Kidney capillary endothelial cell (primary cell): ENCODE data around the gene RPRD1B.
"Not testable (repeated sequence)": the region's sequence is repeated elsewhere in the genome, so short reads cannot be mapped to it uniquely, and the experiment has no call there.

Source experiments
- DNase-seq: peaks from one replicate; pipeline ENCODE4 v3.0.0-alpha.2; 2018; ENCODE audit warnings: low spot score

Gene RPRD1B

DNA sequence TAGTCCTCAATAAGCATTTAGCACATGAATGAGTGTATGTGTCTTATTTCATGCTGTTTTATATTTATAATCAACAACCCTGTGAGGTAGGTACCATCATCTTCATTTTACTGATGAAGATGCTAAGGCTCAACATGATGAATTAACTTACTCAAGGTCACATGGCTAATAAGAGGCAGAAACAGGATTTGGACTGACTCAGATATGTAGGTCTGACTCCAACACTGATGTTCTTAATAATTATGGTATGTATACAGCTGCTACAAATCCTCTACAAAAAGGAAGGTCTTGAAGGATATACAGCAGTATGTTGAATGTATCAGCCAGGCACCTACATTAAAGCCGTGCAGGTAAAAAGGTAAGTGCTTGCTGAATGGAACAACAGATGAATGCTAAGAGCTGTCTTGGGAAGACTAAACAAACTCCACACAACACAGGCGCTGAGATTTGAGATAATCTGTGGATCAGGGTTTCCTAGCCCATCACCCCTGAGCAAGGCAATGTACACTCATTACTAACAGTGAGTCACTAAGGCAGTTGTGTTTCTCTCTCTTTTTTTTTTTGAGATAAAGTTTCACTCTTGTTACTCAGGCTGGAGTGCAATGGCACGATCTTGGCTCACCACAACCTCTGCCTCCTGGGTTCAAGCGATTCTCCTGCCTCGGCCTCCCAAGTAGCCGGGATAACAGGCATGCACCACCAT lies 32.2 kb upstream of the RPRD1B start:
- peak; percentile 68 for DNase-seq

DNA sequence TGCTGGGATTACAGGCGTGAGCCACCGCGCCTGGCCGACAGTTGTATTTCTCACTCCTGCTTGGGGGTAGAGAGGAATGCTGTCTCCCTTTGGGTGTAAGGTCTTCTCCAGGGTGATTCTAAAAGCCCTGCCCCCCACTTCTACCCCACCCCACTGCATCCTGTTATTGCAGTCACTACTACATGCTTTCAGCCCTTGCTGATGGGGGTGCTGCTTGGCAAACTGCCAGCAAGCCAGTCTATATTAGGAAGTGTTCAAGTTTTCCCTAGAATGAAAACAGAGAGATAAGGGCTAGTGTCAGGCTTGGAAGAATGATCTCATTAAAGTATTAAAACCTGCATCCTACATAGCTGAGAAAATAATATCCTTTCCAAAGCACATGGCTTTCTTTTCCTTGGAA lies 31.6 kb upstream of the RPRD1B start:
- no peak for DNase-seq

DNA sequence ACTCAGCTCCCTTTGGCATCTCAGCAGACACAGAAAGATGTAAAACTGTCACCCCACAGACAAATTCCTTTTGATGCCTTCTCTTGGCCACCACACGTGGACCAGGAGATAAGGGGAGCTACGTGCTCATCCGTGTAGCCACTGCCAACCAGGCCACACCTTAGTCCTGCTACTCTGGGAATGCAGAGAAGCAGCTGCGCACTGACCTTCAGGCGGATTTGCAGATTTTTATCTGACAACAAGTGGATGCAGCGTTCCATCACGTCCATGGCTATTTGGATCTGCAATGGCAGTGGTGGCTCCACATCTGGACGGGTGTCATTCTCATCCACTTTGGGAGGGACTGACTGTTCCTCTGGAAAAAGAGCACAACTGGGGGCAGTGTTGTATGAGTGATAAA lies 31.1 kb upstream of the RPRD1B start:
- no peak for DNase-seq

DNA sequence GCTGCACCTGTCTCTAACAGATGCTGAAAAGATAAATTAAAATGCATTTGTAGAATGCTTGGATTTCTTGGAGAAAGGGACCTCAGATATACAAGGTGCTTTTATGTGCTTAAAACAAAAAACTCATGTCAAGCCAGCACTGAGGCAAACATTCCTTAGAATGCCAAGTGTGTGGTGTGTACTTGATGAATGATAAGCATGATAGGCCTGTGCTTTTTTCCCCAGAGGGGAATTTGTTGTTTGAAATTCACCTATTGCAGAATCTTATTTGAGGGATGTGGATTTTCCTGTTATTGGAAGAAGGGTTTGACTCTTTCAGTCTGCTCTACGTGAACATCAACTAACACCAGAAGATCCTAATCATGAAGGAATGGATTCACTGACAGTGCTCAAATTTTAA lies 29.1 kb upstream of the RPRD1B start:
- DNase-seq, result no peak

DNA sequence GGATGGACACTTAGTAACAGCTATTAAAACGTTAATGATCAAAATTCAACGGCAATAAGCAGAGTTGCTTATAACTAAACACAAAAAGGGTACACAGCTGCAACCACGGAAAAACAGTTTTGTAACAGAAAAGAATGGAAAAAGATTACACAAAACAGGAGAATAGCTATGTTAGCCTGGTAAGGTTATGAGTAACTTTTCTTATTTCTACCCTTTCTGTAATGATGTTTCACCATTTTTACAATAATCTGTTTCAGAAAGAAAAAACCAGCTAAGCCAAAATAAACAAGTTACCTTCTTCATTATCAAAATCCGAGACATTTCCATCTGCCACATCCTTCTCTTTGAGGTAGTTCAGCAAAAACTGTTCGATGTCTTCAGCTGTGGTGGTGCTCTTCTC lies 27.6 kb upstream of the RPRD1B start:
- DNase-seq, result no peak

DNA sequence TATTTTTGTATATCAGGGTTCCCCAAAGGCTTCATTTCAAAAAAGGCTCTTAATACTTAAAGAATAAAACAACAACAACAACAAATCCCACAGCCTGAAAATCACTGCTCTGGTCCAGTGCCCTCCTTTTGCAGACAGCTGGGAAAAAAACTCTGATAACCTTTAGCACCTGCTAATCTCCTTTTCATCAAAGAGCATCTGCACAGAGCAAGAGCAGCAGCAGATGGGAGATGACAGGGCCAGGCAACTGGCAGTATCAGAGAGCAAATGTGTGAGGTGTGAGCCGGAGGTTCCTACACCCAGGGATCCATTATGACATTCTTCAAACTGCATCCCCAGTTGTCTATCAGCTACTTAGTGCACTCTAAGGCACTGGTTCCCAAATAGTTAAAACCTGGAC lies 26.0 kb upstream of the RPRD1B start:
- no peak for DNase-seq

DNA sequence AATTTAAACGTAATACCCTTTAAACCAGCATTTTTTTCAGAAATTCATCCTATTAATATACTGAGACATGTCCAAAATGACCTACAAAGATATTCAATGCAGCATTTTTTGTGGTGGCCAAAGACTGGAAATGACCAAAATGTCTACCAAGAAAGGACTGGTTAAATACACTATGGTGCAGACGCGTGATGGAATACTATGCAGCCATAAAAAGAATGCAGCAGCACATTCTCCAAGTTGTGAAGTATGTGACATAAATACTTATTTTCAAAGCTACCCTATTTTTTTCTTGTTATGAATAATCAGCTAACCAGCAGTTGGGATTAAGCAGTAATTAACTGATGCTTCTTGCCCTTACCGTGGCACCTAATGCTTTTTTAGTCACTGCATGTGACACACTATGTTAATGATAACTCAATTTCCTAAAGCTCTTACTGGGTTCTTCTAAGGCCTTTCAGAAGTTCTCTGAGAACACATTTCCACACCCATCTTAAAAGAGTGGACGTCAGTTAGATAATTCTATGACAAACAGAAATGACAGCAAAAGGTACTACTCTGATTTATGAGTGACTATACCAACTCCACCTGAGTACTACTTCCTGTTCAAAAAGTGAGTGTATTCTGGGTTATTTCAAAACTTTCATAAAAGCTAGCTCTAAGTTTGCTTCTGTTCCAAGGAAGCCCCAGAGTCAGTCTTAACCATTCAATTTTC lies 25.2 kb upstream of the RPRD1B start:
- DNase-seq, result no peak

DNA sequence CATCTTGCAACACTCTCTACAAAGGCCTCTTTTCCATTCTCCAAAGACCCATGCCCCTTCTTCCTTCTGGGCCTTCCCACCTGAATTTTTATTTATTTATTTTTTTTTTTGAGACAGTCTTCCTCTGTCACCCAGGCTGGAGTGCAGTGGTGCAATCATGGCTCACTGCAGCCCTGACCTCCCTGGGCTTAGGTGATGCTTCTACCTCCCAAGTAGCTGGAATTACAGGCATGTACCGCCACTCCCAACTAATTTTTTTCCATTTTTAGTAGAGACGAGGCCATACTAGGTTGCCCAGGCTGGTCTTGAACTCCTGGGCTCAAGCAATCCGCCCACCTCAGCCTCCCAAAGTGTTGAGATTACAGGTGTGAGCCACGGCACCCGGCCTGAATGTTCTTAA lies 24.1 kb upstream of the RPRD1B start:
- not testable (repeated sequence) for DNase-seq

DNA sequence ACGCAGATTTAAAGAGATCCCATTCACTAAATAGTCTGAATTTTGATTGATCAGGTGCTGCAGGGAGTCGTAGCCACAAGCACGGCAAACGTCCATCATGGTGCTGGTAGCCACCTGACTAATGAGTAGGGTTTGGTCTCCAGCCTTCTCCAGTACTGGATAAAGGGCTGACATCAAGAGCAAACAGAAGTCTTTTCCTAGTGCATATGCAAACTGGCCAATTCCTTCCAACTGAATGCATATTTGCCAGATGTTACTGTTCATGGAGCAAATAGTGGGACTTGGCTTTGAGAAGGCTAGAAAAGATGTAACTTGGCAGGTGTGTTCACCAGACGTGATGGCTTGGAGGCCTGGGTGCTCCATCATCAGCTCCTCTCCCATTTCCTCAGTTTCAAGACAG lies 21.9 kb upstream of the RPRD1B start:
- no peak for DNase-seq

DNA sequence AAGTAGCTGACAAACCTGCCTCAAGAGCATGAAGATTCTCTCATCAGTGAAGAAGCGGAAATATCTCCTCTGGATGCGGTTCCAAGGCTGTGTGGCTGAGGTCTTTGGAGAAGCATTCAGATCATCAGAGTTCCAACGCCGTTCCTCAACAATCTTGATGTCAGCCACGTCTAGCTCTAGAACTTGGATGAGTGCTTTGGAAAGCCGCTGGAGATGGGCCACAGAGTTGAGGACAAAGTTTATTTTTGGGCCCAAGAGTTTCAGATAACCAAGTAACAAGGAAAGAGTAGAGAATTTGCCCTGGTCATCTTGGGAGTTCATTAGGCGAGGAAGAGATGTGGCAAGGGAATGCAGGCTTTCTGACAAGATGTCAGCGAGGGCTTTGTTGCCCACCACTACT lies 21.2 kb upstream of the RPRD1B start:
- DNase-seq, result no peak

DNA sequence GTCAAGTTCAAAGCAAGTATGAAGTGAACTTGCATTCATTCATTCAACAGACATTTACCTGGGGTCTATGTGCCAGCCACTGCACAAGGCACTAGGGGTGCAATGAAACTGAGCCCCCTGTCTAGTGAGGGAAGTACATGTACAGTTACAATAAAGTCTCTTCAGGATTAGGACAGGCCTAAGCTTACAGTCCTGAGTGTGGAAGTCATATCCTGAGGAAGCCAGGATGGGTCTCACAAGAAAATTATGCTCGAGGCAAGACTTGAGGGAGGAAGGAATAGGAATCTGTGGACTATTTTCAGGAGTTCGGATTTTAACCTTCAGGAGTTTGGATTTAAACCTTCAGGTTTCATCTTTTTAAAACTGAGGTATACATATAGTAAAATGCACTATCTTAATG lies 19.7 kb upstream of the RPRD1B start:
- peak; percentile 54 for DNase-seq

DNA sequence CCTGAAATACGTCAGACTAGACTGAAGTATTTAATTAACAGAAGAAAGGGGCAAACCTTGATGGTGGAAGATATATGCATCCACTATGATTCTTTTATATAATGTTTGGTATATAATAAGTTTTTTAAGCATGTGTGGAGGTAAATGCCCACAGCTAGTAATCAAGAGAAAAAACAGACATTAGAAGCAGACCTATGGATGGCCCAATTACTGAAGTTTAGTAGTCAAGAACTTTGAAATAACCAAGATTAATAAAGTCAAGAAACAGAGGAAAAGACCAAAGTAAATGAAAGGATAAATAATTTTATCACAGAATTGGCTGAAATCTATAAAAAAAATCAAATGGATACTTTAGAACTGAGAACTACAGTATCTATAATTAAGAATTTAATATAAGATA lies 15.6 kb upstream of the RPRD1B start:
- DNase-seq, result no peak

DNA sequence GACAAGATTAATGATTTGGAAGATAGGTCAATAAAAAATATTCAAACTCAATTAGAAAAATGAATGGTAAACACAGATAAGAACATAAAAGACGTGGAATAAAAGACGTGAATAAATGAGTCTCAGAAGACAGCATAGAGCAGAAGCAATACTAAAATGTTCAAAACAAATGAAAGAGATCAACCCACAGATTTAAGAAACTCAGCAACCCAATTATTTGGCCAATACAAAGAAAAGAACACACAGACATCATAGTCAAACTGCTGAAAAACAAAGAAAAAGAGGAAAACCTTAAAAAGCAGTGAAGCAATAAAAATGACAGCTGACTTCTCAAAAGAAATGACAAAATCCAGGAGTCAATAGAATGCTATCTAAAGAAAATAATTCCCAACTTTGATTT lies 15.2 kb upstream of the RPRD1B start:
- no peak for DNase-seq

DNA sequence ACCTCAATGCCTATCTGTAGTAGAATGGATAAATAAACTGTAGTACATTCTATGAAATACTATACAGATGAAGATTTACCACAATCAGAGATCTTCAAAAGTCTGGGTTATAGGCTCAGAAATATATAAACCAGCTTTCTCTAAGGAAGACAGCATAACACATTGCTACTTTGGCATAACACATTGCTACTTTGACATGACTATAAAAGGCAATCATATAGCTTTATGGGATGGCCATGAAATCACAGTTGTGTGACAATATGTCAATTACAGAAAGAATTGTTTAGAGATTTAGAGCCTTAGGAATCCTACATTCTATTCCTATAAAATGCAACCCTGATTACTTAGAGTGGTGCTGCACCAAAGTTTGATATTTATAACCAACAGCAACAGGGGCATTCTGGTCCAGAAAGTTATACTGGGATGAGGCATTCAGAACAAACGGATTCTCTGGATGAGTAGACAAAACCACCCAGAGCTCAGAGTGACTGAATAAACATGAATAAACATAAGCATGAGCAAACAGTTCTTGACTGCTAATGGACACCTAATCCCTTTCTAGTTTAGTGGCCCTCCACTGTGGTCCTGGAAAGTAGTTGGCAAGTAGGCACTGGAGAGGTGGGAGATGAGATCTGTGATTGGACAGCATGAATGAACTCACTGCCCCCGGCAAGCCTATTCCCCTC lies 12.3 kb upstream of the RPRD1B start:
- no peak for DNase-seq

DNA sequence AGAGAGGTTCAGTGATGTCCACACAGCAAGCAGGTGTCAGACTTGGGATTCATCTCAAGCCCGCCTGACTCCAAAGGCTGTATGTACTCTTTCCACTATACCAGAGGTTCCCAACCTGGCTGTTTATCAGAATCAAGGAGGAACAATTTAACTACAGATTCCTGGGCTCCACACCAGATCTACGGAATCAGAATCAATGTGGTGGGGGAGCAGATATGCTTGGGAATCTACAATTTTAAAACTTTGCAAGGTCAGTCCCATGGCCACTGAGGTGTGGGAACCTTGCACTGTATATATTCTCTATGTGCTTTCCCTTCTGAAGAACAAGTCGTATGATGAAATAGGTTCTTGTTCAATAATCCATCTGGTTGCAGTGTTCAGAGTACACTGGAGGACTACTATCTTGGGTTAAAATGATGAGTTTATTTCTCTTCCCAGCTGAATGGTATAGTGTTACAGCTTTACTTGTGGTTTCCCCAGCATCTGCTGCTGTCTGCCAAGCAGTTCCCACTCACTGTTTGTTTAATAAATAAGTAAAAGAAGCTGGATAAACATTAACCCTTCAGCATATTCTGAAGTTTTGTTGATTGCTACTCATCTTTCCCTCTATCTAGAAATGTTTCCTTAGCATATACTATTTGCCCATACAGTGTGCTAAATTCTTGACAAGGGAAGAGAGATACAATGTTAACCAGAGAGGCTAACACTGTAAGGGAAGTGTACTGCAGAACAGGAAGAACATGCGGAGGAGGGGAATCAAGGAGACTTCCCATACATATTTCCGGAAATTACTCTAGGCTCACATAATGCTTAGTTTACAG lies 10.2 kb upstream of the RPRD1B start:
- peak; percentile 44 for DNase-seq

DNA sequence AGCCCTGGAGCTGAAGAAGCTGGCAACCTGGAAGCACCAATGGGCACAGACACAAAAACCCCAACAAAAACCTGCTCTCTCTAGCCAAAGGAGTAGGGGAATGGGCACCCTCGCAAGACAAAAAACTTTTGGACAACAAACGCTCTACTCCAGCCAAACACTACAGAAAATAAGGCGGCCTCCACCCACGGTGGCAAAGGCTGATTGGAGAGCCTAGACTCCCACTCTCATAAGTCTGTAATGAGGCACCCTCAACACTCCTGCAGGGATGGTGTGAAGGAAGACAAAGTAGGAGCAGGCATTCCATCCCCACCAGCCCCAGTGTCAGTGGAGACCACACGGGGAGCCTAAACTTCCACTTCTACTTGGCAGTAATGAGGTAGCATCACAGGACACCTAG lies 9.1 kb upstream of the RPRD1B start:
- no peak for DNase-seq

DNA sequence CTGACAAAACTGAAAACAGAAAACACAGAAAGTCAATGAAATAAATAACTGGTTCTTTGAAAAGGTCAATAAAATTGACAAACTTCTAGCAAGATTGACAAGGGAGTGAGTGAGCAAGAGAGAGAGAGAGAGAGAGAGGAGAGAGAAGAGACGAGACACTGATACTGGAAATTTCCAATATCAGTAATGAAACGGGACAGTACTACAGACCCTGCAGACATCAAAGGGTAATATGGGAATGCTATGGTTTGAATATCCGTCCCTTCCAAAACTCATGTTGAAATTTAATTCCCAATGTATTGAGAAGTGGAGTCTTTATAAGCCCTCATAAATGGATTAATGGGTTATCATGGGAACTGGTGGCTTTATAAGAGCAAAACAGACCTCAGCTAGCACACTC lies 4.1 kb upstream of the RPRD1B start:
- no peak for DNase-seq

DNA sequence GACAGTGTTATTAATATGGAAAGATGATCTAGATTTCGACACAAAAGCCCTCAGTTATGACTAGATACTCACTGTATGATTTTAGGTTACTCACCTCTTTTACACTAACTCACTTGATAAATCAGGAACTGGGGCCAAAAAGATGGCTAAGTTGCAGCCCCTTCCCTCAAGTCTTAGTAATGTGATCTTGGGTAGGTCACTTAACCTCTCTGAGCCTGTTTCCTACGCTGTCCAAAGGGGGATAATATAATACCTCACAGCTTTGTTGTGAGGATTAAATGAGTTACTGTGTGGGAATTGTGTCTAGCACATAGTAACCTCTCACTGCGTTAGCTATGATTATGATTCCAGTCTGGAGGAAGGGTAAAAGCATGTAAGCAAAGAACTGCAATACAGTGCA lies 1.6 kb upstream of the RPRD1B start:
- DNase-seq, result no peak

DNA sequence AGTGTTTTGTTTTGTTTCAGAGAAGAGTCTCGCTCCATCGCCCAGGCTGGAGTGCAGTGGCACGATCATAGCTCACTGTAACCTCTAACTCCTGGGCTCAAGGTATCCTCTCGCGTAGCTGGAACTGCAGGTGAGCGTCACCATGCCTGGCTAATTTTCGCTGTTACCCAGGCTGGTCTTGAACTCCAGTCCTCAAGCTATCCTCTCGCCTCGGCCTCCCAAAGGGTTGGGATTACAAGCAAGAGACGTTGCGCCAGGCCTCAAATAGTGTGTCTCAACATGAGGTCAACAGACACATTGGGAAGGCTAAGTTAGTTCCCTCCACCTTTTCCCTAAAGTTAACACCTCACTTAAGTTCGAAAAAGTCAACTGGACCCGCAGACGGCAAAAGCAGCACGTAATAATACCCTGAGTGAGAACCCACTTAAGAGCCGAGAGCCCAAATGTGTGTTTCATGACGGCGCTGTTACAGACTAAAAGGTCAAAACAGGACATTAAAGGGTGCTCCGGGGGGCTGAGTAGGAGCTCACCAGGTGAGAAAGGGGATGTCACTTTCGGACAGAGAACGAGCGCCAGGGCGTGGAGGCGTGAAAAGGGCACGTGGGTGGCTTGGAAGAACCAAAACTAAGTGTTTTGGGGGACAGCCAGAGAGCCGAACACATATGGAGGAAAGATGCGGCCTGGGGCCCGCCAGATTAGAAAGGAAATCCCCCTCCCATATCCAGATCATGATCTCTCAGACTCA lies 789 bp upstream of the RPRD1B start:
- no peak for DNase-seq

DNA sequence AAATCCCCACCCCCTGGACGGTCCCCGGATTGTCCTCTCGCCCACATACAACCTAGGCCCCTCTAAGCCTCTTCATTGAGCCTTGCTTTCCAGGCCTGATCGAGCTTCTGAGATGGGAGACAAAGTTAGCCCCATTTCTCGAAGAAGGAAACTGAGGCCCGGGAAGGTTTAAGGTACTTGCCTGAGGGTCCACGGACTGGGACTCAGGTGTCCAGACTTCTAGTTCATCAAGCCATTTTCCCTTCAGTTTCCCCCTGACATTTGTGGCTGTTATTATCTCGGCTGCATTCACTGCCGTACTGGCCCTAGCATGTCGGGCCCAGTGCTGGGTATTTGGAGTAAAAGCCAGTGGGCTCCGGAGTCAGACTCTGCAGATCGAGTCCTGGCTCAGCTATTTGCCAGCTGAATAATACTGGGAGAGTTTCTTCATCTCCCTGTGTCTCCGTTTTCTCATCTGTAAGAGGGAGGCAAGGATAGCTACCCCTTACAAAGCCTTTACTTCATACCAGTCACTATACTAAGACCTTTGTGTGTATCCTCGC lies 633 bp downstream of the RPRD1B start:
- no peak for DNase-seq

DNA sequence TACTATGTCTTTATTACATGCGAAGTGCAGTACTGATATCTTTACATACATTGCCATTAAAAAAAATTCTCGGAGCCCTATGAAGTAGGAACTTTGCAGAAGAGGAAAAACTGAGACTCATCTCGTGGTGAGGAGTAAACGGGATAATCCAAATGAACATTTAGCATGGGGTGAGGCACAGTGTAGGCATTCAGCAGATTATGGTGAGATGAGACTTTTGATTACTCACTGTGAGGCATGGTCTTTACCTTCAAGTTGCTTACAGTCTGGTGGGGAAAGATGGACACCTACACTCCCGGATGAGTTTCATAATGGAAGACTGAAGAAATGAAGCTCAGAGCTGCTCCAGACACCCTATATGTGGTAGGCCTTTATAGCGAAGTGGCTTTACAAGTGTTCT lies 1.4 kb downstream of the RPRD1B start:
- DNase-seq, result no peak

DNA sequence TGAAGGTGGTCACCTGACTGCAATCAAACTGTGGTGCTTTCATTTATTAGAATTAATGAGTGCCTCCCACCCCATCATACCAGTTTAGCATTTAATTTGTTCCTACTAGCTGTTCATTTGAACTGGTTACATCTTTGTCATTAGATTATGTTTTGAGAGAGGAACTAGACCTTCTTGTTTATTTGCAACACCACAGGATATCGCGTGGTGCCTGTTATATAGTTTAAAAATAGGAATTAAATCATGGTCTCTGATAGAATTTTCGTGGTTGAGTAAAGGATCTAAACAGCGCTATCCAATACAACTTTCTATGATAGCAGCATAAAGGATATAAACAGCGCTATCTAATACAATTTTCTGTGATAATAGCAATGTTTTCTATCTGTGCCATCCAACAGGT lies 2.8 kb downstream of the RPRD1B start:
- DNase-seq, result no peak
